ENCODE results near the gene FGFBP2.

FGFBP2 gene, protein sequence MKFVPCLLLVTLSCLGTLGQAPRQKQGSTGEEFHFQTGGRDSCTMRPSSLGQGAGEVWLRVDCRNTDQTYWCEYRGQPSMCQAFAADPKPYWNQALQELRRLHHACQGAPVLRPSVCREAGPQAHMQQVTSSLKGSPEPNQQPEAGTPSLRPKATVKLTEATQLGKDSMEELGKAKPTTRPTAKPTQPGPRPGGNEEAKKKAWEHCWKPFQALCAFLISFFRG

DNA sequence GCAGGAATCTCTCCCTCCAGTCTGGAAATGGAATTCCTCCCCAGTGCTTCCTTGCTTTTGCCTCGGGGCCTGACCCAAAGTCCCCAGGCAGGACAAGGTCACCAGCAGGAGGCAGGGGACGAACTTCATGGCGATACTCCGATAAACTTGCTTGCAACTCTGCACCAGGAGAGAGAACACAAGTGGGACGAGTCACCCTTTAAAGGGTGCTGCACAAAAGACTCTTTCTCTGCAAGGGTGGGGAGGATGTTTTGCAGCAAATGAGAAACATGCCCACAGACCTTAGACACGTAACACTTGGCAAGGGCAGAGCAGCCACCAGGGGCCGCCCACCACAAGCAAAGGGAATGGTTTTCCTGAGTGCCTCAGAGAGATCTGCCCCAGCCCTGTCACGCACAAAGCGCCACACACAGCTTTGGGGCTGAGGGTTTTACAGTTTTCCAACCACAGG, at the start of gene FGFBP2:
Gene FGFBP2, minus strand, starts transcription at position 175 of the 451 bp plus-strand sequence. Its CDS starts 46 bp downstream, at position 129.
- DNase-seq, result no peak

GRCh38 chr4:16011173-16011572, 48.2 kb upstream of the FGFBP2 start:
- no peak for DNase-seq

DNA sequence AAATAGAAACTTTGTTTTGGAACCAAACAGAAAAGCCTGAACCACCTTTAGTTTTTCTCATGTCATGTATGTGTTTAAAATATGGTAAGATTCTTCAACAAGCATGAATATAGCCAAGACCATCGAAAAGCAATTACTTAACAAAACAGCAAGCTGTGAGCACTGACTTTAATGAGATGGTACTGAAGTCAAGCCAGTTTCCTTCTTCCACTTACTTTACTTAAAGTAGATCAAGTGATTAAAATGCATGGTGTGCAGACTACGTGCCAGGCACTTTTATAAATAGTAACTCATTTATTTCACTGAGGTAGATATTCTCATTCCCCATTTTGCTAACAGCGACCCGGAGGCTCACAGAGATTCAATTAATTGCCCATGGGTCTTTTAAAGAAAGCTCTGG, 46.2 kb upstream of the FGFBP2 start:
- DNase-seq, result no peak

DNA sequence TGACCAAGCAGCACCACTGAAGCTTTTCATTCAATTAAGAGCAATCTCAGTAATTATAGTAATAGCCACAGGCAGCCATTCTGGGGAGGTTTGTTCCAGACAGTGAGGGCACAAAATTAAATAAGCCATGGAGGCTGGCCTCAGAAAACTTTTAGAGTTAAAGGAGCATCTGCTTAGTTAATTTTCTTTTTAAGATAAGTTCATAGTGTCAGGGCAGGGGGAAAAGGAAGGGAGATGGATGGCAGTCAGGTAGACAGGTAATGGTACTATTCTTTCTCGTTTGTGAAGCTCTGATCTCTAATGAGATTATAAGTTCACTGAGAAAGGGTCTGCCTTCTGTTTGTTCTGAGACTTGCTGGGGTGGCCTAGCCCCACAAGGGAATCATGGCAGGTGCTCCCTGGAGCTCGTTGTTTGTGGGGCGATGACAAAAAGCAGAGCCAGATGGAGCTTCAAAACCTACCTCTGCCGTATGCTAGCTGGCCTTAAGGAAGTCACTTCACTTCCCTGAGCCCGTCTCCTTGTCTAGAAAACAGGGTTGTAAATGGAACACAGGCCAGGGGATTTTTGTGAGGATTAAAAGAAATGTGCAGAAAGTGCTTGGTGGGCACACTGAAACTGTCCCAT, 44.6 kb upstream of the FGFBP2 start:
- no peak for DNase-seq

DNA sequence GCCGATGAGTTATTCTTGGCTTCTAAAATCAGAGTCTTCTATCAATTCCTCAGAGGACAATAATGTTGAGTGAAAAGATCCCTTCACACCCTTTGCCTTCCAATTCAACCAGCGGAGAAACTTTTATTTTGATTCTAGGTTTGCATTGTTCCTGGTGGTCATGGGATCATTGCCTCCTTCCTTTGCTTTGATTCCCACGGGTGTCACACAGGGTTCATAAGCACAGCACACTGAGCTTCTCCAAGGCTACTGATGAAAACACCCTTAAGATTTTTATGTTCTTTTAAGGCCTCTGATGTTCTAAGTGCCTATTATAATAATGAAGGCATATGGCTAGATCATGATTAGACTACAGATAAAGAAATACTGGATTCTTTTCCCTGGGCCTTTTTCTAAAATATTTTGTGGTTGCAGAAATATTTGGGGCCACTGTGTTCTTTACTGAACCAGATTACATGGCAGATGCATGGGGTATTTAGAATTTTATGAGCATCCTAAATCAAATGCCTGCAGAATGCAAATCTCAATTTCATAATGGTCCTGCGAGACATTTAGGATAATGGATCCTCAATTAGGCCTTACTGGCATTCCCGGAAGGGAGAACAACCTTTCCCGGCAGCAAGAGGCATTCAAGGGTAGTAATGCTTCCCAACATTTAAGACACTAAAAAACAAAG, 43.9 kb upstream of the FGFBP2 start:
- DNase-seq, result no peak

DNA sequence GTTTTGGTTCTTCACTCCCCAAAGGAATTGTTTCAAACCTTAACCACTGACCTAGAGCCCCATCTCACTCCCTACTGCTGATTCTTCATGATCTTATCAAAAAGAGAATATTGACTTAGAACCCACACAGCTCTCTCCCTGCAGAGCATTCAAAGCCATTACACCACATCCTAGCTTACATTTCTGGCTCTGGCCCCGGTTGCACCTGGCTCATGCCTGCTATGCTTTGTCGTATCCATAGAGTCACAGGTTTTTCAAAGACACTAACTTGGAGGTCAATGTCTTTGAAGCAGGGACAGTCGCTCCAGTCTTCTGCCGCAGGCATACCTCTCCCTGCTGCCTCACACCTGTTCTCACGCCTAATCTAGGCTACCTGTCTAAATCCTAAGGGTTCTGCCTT, 42.7 kb upstream of the FGFBP2 start:
- DNase-seq, result no peak

- DNase-seq, result no peak
Observed at GRCh38 chr4:16001484-16001858, 38.5 kb upstream of the FGFBP2 start.

DNA sequence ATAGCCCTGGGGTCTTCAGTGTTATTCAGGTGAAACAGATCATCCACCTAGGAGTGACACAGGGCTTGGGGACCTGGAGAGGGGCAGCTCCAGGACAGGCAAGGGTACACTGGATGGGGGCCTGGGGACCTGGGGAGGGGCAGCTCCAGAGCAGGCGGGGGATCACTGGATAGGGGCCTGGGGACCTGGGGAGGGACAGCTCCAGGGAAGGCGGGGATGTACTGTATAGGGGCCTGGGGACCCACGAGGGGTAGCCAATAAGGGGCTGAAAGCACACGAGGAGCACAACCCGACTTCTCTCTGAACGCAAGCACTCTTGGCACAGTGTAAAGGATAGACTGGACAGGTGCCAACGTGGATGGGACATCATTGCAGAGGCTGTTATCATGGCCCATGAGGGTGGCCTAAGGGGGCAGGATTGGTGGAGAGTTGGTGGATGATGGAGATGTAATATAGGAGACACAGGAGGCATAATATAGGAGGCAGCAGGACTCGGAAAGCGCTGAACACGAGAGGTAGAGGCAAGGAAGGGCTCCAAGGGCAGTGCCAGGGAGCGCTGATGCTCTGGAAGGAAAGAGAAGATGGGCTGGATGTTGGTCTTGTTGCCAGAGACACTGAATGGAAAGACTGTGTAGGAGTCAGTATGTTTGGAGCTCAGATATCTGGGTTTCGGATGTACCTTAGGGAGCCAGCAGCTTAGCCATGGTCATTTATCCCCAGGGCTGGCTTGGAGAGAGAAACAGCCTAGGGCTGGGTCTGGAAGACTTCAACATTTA, 37.9 kb upstream of the FGFBP2 start:
- no peak for DNase-seq

GRCh38 chr4:15996773-15997172, 33.8 kb upstream of the FGFBP2 start:
- DNase-seq, result no peak

DNA sequence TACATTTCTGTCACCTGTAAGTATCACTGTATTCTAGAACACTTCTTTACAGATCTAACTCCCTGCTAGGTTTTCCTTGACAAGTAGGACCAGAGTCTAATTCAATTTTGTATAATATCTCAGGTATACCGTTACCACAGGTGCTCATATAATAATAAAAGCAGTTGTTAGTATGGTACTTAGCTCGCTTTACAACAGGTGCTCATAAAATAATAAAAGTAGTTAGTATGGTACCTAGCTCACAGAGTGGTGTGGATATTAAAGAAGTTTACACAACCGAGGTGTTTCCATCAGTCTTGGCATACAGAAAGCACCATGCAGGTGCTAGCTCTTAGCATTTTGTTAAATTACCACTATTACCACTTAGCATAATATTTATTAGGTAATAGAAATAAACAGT, 32.9 kb upstream of the FGFBP2 start:
- DNase-seq, result no peak

GRCh38 chr4:15992167-15992485, 29.2 kb upstream of the FGFBP2 start:
- DNase-seq, result no peak

- no peak for DNase-seq
Observed at GRCh38 chr4:15990570-15991285, 27.8 kb upstream of the FGFBP2 start.

- no peak for DNase-seq
Observed at GRCh38 chr4:15989424-15989823, 26.4 kb upstream of the FGFBP2 start.

GRCh38 chr4:15988222-15988621, 25.2 kb upstream of the FGFBP2 start:
- DNase-seq, result no peak

DNA sequence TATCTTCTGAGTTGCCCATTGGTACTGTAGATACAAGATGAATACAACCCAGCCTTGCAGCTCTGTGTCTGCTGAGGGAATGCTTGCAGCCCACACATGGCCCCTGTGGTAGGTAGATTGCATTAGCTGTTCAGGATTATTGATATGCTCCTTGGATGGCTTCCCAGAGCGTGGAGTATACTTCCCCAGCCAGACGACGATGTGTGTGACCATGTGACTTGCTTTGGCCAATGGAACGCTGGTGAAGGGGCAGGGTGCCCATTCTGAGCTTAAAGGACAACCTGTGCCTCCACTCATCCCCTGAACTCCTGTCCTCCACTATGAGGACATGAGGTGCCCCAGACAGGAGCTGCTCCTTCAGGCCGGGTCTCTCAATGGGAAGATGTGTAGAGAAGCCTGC, 23.9 kb upstream of the FGFBP2 start:
- no peak for DNase-seq

DNA sequence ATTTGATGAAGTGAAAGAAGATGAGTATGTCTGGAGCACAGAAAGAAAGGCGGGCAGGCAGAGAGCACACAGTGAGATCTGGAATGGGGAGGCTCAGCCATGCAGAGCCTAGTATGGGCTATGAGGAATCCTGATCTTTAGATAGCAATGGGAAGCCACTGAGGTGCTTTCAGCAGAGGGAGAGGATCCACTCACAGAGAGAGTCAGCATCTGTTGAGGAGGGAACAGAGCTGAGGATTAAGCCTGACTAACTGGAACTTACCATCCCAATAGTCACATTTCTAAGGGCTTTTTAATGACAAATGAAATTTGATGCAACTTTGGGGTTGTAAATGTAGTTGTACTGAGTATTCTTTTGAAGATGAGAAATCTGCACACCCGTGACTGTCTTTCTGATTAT, 20.6 kb upstream of the FGFBP2 start:
- DNase-seq, result no peak

DNA sequence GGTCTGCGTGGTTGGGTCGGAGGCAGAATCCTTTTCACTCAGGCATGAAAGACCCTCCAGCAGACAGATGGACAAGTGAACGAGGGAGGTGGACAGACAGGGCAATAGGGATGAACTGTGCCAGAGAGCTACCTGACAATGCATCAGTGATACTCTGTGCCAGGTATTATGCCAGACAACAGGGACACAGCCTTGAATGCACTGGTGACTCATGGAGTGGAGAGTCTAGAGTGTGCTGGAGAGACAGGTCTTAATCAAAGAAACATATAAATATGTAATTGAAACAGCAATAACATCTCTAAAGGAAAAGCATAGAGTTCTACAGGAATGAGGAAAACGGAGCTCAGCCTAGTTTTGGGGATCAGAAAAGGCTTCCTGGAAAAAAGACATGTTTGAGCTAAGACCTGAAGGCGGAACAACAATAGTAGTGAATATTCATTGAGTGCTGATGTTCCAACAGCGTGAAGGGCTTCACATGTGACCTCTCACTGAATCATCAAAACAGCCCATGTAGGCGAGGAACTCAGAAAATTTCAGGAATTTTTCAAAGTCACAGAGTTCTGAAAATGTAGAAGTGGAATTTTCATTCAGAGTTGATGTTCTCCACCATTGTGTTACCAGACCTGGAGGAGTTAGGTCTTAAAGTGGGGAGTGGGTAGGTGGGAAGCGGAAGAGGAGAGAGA, 20.0 kb upstream of the FGFBP2 start:
- no peak for DNase-seq

GRCh38 chr4:15976456-15977447, 13.8 kb upstream of the FGFBP2 start:
- DNase-seq, result no peak

- no peak for DNase-seq
Observed at GRCh38 chr4:15971068-15971801, 8.3 kb upstream of the FGFBP2 start.

- no peak for DNase-seq
Observed at GRCh38 chr4:15968551-15969300, 5.8 kb upstream of the FGFBP2 start.

Data from cortex of kidney (tissue), 1 donor.